IMR-90 (cell line): ENCODE results near the gene RNPEP.

Experiments
- CTCF ChIP-seq: conservative IDR thresholded peaks from 2 replicates; pipeline ENCODE4 v1.5.1; 2012; ENCODE audit warnings: mild to moderate bottlenecking, low read depth, low read length, improper control_type of control experiment
- FOS ChIP-seq: fragments of 150-350 bp; IDR thresholded peaks from 2 replicates; pipeline ENCODE4 v1.6.1; 2016; ENCODE audit warnings: low read depth, low read length
- POLR2A ChIP-seq: IDR thresholded peaks from 2 replicates; pipeline ENCODE4 v1.6.1; 2012; ENCODE audit warnings: mild to moderate bottlenecking, low read depth, low read length
- RAD21 ChIP-seq: IDR thresholded peaks from 2 replicates; pipeline ENCODE4 v1.6.1; 2012; ENCODE audit warnings: low read length, improper control_type of control experiment

GRCh38 chr1:202016811-202017748 is 34.6 kb downstream of the RNPEP start:
- no peak for TF ChIP-seq CTCF
- TF ChIP-seq POLR2A, result no peak
- no peak for TF ChIP-seq RAD21
- no peak for TF ChIP-seq FOS
